GM12874 (cell line): ENCODE results near the gene RAB6B.

ENCODE experiments used
- TF ChIP-seq, protein P1 (sequence below): IDR thresholded peaks from 2 replicates; pipeline ENCODE4 v1.5.1; 2011; ENCODE audit warnings: low read depth, mild to moderate bottlenecking, control low read depth, low read length, moderate library complexity; ENCODE audit not compliant: insufficient read depth

RAB6B gene

DNA sequence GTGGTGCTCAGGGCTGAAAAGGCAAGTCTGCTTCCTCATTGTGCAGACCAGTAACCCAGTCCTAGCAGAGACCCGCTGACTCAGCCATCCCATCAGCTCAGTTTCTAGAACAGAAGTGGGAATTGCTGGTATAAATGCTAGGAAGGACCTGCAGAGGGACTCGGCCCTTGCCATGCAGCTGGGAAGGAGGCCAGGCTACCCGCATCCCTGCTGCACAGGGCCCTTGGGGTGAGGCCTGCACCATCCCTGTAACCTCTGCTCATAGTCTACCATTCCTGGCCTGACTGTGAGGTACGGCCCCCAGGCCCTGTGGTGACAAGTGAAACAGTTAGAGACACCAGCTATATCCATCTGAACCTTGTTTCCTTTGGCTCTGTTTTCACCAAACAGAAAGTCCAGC, 23.5 kb downstream of the RAB6B start:
- TF ChIP-seq, protein P1, sequence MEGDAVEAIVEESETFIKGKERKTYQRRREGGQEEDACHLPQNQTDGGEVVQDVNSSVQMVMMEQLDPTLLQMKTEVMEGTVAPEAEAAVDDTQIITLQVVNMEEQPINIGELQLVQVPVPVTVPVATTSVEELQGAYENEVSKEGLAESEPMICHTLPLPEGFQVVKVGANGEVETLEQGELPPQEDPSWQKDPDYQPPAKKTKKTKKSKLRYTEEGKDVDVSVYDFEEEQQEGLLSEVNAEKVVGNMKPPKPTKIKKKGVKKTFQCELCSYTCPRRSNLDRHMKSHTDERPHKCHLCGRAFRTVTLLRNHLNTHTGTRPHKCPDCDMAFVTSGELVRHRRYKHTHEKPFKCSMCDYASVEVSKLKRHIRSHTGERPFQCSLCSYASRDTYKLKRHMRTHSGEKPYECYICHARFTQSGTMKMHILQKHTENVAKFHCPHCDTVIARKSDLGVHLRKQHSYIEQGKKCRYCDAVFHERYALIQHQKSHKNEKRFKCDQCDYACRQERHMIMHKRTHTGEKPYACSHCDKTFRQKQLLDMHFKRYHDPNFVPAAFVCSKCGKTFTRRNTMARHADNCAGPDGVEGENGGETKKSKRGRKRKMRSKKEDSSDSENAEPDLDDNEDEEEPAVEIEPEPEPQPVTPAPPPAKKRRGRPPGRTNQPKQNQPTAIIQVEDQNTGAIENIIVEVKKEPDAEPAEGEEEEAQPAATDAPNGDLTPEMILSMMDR: no peak

DNA sequence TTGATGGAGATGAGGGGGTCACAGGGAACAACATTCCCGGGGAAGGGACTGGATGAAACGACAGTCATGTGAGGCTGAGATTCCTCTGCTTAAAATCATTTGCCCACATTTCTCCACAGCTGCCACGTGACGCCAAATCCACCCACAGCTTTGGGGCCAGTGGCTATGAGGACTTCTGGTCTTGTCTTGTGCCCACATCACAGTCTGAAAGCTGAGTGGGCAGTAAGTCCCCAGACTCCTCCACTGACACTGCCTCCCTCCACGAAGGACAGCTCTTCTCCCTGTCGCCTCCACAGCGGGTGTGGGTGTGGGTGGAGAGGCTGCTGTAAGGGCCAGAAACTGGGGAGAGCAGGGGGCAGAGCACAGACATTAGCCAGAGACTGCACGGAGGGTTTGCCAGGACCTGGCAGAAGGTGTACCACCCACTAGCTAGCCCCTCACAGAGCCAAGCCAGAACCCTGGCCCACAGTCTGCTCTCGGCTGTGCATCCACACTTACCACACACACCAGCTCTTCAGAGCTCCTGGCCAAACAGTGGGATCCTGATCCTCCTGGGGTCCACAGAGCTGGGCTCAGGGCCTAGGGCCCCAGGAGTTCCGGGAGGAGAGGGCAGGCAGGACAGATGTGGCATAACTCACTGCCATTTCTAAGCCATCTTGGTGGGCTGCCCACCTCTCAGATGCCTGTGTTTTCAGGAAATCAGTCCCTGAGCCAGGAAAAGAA, 24.2 kb downstream of the RAB6B start:
- TF ChIP-seq, protein P1: no peak

DNA sequence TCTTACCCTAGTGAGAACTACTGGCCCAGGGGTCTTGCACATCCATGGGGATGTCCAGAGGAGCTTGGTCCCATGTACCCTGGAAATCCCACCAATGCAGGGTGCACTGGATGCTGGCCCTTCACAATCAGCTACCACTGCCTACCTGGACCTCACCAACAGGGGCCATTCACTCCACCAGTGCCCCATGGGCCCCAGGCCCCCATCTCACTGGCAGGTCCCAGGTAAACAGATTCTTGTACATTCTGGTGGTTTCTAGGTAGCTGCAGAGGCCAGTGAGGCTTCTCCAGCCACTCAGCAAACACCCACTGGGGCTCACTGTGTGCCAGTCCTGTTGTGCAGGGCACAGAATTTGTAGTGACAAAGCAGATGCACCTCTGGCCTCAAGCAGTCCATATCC, 24.9 kb downstream of the RAB6B start:
- TF ChIP-seq, protein P1: no peak

DNA sequence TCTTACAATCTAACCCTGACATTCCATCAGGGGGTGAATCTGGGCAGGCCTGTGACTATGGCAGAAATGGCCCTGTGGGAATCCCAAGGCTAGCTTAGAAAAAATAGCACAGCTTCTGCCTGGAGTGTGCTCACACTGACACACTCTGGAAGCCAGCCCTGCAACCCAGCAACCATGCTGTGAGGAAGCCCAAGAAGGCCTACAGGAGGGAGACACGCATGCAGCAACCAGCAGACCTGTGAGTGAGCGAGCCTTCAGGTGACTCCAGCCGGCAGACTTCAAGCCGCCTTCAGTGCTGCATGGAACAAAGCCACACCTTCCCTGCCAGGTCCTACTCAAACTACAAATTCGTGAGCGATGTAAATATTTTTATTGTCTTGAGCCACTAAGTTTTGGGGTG, 26.1 kb downstream of the RAB6B start:
- TF ChIP-seq, protein P1: no peak

DNA sequence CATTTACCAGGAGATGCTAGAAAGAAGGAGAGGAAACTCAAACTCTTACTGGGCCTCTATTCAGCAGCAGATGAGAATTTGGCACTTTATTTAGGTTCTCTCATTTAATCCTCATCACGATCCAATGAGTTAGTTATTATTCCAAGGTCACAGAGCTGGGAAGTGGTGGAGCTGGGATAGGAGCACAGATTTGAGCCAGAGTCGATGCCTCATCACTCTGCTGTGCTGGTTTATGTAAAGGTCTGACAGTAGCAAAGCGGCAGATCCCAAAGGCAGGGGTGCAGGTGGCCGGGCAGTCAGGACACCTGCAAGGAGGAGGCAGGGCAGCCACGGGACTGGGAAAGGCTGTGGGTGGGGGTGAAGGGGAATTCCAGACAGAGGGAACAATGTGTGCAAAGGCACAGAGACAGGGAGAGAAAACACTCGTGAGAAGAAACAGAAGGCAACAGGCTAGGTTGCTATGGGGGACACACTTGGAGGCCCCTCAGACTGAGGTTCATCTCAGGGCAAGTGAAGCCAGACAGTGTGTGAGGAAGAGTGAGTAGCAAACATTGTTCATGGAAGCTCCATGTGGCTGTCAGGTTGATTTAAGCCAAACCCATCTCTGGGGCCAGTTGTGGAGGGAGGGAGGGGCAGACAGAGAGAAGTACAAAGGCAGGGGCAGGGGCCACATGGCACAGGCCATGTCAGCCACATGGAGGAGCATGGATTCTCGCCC, 26.8 kb downstream of the RAB6B start:
- TF ChIP-seq, protein P1: no peak

DNA sequence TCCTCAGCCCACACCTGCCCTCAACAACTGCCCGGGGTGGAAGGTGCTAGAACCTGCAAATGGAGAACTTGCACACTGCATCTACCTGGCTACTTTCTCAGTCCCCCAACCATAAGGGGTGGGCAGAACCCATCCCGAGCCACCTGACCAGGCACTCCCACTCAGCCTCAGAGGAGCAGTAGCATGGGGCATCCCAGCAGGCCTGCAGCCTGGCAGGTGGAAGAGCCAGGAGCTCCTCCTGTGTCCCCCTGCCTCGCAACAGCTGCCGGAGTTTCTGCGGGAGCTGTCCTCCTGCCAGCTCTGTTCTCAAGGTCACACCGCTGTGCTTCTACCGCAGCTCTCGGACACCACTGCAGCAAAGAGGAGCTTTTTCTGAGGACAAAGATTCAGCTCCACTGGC, 27.5 kb downstream of the RAB6B start:
- TF ChIP-seq, protein P1: no peak

DNA sequence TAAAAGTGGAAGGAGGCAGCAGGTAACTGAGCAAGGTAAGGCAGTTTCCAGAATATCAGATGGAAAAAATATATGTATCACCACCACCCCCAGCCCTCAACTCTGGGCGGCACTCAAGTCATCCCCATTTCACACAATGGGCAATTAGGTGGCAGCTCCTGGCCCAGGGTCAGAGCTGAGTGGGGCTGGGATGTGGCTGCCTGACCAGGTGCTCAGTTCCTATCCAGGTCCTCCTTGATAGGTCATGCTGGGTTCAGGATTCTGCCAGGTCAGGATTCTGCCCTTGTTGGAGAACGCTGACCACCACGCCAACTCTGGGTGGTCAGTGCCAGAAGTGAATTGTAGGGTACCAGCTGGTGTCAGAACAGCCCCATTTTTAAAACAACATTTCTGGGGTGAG, 29.5 kb downstream of the RAB6B start:
- TF ChIP-seq, protein P1: no peak
